Stimulated activated CD4-positive, alpha-beta T cell treated with anti-CD3 and anti-CD28 coated beads, TNF-alpha, amount 100 ng/mL, for 4 hours (primary cell): ENCODE data around the gene GGT7.
A peak's percentile ranks its signal among the peaks of the same experiment; 100 is the strongest.
"Not testable (repeated sequence)": the region's sequence is repeated elsewhere in the genome, so short reads cannot be mapped to it uniquely, and the experiment has no call there.

Experiments
- DNase-seq, 3 experiments: peaks; one replicate each; pipeline ENCODE4 v3.0.0-alpha.2; 2020; ENCODE audit warnings: low read depth in 3 of 3

GGT7 gene

DNA sequence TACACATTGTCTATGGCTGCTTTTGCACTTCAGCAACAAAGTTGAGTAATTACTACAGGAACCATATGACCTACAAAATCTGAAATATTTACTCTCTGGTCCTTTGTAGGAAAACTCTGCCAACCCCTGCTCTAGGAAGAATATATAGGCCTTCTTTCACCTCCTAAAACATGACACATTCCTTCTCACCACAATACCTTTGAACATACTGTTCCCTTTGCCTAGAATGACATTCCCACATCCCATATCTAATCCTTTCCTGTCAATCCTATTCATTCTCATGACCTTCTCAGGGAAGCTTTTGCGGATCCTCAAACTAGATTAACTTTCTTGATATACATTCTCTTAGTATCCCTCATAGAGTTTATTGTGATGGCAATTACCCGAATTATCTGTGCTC lies 29.2 kb downstream of the GGT7 start:
- DNase-seq = no peak

DNA sequence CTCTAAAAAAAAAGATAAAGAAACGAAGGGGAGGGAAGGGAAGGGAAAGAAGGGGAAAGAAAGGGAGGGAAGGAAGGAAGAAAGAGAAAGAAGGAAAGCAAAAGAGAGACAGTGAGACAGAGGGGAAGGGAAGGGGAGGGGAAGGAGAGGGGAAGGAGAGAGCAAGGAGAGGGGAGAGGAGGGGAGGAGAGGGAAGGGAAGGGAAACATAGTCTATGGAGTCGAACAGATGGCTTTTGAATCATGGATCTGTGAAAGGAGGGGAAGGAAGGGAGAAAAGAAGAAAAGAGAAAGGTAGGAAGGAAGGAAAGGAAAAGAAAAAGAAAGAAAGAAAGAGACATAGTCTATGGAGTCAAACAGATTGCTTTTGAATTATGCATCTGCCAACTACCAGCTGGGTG lies 30.5 kb downstream of the GGT7 start:
- no peak for DNase-seq

DNA sequence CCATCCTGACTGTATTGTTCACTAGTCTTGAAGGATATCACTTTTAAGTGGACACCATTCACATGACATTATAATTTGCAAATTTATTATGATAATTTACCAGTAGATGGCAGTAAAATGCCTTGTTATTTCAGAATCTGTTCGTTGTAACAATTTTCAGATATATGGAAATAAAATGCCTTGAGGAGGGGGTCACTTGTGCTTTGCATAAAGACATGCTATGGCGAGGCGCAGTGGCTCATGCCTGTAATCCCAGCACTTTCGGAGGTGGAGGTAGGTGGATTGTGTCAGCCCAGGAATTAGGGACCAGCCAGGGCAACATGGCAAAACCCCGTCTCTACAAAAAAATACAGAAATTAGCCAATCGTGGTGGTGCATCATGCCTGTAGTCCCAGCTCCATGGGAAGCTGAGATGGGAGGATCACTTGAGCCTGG lies 38.2 kb downstream of the GGT7 start:
- no peak for DNase-seq

DNA sequence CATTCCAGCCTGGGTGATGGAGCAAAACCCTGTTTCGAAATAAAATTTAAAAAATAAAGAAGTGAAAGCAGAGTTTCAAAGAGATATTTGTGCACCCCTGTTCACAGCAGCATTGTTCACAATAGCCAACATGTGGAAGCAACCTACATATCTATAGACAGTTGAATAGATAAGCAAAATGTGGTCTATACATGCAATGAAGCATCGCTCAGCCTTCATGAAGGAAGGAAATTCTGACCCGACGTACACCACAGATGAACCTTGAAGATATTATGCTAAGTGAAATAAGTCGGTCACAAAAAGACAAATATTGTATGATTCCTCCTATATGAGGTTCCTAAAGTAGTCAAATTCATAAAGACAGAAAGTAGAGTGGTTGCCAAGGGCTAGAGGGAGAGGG lies 40.7 kb downstream of the GGT7 start:
- no peak for DNase-seq

DNA sequence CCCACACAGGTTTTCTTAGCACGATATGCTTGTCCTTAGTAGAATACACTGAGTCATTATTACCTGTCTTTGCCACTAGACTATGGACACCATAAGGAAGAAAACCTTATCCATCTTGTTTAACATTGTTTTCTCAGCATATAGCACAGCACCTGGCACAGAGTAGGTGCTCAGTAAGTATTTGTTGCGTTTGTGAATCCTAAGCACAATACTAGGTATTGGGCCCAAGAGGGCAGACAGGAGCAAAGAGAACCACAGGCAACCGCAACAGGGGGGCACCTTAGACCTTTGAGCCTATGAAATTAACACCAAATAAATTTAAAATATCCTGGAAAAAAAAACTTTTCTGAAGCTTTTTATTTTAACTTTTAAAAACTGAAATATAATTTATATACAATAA lies 43.5 kb downstream of the GGT7 start:
- DNase-seq = no peak

DNA sequence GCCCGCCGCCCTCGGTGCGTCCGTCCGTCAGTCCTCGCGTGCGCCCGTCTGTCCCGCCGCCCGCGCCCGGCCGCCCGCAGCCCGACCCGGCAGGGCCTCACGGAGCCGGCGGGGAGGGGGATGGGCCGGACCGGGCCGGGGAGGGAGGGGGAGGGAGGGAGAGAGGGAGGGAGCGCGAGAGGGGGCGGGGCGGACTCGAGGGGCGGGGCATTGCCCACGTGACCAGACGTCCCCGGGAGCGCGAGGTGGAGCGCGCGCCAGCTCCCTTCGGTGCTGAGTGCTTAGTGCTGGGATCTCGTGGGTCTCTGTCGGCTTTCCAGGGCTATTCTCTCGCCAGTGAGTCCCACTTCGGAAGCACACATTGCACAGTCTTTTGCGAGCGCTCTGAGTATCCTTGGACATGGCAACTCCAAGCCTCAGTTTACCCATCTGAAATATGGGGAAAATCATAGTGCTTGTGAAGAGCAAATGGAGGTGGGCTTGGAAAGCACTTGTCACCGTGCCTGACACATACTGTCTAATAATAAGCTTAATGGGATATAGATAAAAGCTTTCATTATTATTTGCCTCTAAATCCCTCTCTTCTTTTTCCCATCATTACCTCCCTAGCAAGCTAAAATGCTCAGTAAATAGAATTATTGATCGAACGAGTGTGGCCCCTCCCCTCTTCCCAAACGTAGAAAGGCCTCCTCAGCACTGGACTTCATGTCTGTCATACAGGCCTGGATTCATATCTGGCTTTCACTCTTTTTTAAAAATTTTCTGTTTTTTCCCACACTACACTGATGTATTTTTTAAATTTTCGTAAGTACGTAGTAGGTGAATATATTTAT lies 46.9 kb downstream of the GGT7 start, which contains the start of gene NCOA6:
TSS of gene NCOA6 (minus strand) at position 122 of the 833 bp plus-strand sequence. CDS start 43,296 bp downstream, outside the sequence.
- peak; percentile 80 to 84 (median 83) for DNase-seq

DNA sequence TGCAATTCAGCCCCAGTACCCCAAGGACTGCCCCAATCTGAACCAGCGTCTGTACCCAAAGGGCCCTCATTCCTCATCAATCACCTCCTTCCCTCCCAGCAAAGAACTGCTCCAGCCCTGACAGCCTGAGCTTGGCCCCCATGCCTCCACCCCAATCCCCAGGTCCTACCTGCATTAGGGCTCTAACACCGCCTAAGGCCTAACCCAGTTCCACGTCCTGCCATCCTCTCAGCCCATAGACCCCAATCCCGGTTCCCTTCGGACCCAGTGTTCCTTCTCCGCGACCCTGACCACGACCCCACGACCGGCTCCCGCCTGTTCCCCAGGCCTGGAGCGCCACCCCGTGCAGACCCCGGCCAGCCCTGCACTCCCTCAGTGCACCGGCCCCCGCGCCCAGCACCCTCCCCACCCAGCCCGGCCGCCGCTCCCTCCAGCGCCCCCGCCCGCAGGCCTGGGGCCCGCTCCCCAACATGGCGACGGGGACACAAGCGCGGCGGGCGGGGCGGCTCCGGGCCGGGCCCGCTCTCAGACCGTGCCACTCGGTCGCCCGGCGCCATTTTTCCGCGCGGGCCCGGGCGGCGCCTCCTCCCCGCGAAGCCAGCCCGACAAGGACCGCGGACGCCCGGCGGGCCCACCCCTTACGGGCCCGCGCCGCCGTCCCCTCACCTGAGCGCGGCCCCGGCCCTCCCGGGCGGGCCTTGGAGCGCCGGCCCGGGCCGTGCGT lies 47.7 kb downstream of the GGT7 start:
- peak; percentile 41 to 47 (median 42) for DNase-seq

DNA sequence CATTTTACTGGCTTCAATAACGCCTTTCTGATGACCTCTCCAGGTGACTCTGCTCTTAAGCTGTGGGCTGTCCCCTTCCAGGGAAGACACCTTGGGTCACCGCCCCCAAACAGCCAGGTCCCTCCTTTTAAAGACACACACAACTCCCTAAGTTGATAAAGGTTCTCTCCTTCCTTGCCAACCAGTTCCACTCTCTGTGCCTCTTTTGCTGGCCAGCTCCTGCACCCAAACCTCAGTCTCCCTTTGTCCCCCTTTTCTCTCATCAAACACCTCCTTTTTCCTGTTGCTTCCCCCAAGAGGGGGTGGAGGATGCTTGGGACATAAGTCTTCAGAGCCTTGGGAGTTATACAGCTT lies 48.2 kb downstream of the GGT7 start:
- DNase-seq = peak; percentile 50 to 60 (median 59)

DNA sequence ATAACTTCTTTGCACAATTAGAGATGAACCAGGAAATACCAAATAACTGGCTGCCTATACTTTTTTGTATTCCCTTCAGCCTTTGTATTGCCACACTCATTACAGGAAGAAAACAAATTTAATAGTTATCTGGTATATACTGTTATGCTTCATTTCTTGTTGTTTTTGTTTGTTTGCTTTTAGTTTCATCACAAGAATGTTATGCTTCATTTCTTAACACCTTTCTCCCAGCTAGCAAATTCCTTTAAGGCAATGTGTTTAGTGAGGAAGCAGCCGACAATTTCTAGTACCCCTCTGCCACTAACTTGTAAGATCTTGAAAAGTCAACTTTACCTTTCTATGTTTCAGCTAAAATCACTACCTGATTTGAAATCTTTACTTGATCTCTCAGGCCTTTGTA lies 48.6 kb downstream of the GGT7 start:
- DNase-seq = no peak

DNA sequence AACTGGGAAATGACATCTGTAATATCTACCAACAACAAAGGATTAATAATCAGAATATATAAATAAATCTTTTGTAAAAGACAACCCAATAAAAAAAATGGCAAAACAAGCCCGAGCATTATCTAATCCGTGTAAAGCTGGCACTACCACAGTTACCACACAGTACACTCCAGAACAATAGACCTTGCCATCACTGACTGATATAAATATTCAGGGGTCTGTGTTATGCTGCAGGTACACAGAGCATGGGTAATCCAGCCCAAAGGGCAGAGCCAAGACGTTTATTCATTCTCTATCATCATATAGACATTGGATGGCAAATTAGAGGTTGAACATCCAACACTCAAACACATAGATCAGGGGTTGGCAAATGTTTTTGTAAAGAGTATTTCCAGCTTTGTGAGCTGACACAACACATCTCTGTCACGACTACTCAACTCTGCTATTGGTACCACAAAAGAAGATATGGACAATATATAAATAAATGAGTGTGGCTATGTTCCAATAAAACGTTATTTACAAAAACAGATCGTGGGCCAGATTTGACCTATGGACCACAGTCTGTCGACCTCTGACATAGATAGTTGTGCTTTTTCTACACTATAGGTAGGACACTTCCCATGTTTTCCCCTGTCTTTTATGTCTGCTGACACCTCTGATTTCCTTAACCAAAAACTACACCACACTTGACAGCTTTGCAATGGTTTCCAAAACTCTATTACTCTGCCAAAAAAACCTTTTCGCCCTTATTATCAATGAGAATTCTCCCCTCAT lies 51.7 kb downstream of the GGT7 start:
- no peak for DNase-seq

DNA sequence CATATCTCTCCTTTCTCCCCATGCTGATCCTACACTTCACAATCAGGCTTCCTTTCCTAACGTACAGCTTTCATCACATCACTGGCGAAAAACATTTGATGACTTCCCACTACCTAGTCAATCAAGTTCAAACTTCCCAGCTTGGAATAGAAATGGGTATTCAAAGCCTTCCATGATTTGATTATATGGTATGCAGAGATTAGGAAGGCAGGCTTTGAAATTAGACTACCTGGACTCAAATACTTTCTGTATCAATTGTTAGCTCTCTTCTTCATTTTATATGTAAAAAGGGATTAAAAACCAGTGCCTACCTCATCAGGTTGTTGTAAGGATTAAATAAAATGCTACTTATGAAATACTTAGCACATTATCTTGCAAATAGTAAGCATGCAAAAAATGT lies 54.9 kb downstream of the GGT7 start:
- DNase-seq = no peak

DNA sequence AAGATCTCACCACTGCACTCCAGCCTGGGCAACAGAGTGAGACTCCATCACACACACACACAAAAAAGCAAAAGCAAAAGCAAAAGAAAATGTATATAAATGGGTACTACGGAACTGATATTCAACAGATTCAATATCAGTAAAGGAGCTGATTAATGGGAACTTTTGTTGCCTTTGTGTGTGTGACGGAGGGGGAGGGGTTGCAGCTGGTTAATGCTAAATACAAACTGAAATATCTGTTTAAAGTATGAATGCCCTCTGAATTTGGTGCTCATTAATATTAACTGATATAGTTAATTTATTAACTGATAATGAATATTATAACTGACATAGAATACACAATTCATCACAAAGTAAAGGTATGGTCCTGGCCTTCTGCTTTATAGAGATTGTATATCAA lies 55.6 kb downstream of the GGT7 start:
- no peak for DNase-seq

DNA sequence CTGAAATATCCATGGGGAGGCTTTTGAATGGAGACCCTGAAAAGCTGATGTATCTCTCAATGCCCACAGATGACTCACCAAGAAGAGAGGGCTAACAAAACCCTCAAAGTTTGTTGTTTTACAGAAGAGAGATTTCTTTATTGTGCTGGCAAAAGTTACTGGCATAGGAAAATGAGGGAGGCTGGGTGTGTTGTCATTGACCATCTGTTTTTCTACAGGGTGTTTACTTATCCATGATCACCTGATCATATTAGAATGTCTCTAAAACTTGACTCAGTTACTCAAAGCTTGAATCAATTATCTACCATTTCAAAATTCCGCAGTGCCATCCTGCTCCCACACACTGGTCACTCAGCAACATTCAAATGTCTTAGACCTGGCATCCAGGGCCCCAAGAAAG lies 57.0 kb downstream of the GGT7 start:
- no peak for DNase-seq

DNA sequence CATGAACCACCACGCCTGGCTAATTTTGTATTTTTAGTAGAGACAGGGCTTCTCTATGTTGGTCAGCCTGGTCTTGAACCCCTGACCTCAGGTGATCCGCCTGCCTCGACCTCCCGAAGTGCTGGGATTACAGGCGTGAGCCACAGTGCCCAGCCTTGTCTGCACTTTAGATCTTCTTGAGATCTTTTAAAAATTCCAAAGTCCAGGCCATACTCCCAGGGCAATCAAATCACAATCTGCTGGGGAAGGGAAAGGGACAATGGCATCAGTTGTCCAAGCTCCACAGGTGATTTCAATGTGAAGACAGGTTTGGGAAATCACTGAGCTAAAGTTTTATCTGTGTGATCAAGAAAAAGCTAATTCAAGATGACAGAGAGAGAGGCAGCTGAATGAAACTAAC lies 64.1 kb downstream of the GGT7 start:
- no peak for DNase-seq

DNA sequence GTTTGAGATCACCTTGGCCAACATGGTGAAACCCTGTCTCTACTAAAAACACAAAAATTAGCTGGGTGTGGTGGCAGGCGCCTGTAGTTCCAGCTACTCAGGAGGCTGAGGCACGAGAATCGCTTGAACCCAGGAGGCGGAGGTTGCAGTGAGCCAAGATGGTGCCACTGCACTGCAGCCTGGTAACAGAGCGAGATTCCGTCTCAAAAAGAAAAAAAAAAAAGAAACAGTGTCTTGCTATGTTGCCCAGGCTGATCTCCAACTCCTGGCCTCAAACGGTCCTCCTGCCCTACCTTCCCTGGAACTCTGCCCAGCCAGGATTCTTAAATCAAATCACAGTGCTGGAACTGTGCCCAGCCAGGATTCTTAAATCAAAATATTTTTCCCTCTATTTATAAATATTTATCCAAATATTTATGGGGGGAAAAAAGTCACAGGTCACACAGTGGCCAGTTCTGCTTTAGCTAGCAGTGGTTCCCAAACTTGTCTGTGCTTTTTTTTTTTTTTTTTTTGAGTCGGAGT lies 64.7 kb downstream of the GGT7 start:
- not testable (repeated sequence) for DNase-seq

DNA sequence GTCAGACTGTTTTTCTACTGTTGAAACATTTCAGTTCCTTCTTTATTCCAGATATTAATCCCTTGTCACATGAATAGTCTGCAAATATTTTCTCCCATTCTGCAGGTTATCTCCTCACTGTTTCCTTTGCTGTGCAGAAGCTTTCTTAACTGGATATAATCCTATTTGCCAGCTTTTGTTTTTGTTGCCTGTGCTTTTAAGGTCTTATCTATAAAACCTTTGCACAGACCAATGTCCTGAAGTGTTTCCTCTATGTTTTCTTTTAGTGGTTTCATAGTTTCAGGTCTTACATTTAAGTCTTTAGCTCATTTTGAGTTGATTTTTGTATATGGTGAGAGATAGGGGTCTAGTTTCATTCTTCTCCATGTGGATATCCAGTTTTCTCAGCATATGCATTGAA lies 66.4 kb downstream of the GGT7 start:
- no peak for DNase-seq

DNA sequence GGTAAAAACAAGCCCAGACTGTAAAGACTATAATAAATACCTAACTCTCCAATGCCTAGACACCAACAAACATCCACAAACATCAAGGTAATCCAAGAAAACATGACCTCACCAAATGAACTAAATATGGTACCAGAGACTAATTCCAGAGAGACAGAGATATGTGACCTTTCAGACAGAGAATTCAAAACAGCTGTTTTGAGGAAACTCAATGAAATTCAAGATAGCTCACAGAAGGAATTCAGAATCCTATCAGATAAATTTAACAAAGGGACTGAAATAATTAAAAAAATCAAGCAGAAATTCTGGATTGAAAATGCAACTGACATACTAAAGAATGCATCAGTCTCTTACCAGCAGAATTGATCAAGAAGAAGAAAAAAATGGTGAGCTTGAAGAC lies 73.8 kb downstream of the GGT7 start:
- DNase-seq = no peak

DNA sequence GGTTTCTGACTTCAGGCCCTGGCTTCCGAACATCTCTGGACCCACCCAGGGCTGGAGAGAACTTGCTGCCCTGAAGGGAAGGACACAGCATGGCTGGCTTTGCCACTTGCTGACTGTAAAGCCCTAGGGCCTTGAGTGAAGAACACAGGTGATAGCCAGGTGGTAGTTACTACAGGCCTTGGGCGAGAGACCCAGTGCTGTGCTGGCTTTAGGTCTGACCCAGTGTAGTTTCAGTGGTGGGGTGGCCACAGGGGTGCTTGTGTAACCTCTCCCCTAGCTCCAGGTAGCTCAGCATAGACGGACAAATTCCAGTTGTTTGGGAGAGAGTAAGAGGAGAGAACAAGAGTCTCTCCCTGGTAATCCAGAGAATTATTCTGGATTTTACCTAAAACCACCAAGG lies 74.3 kb downstream of the GGT7 start:
- no peak for DNase-seq

DNA sequence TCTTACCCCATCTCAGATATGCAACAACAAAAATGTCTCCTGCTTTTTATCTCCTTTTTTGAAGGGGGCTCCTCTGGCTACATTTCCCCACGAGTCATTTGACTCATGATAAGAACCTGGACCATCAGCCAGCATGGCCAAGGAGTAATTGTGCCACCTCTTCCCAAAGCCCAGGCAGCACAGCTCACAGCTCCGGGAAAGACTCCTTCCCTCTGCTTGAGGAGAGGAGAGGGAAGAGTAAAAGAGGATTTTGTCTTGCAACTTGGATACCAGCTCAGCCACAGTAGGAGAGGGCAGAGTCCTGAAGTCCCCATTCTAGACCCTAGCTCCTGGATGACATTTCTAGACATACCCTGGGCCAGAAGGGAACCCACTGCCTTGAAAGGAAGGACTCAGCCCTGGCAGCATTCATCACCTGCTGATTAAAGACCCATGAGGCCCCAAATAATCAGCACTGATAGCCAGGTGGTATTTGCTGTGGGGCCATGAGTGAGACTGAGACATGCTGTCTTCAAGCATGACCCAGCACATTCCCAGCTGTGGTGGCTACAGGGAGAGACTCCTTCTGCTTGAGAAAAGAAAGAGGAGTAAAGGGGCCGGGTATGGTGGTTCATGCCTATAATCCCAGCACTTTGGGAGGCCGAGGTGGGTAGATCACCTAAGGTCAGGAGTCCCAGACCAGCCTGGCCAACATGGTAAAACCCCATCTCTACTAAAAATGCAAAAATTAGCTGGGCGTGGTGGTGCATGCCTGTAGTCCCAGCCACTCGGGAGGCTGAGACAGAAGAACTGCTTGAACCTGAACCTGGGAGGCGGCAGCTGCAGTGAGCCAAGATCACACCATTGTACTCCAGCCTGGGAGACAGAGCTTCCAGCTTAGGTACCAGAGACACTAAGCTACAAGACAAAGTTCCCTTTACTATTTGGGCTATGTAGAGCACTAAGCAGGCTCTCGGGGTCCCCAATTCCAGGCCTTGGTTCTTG lies 75.4 kb downstream of the GGT7 start:
- no peak for DNase-seq
